Measurements from ENCODE around the gene ST3GAL6. TPM values are rescaled to one million over a fixed set of nuclear protein-coding genes. Genes with fewer than 3 reads are reported as not detected.

The ST3GAL6 gene
- total and polyA plus RNA-seq, 2 of the 8 experiments (the other 6 are each of a cell fraction or from before 2014, with no cell fraction given): 3.3 to 6.1 TPM

GRCh38 chr3:98740324-98740723, 22.8 kb upstream of the ST3GAL6 start (continued):
- TF ChIP-seq, protein P1, sequence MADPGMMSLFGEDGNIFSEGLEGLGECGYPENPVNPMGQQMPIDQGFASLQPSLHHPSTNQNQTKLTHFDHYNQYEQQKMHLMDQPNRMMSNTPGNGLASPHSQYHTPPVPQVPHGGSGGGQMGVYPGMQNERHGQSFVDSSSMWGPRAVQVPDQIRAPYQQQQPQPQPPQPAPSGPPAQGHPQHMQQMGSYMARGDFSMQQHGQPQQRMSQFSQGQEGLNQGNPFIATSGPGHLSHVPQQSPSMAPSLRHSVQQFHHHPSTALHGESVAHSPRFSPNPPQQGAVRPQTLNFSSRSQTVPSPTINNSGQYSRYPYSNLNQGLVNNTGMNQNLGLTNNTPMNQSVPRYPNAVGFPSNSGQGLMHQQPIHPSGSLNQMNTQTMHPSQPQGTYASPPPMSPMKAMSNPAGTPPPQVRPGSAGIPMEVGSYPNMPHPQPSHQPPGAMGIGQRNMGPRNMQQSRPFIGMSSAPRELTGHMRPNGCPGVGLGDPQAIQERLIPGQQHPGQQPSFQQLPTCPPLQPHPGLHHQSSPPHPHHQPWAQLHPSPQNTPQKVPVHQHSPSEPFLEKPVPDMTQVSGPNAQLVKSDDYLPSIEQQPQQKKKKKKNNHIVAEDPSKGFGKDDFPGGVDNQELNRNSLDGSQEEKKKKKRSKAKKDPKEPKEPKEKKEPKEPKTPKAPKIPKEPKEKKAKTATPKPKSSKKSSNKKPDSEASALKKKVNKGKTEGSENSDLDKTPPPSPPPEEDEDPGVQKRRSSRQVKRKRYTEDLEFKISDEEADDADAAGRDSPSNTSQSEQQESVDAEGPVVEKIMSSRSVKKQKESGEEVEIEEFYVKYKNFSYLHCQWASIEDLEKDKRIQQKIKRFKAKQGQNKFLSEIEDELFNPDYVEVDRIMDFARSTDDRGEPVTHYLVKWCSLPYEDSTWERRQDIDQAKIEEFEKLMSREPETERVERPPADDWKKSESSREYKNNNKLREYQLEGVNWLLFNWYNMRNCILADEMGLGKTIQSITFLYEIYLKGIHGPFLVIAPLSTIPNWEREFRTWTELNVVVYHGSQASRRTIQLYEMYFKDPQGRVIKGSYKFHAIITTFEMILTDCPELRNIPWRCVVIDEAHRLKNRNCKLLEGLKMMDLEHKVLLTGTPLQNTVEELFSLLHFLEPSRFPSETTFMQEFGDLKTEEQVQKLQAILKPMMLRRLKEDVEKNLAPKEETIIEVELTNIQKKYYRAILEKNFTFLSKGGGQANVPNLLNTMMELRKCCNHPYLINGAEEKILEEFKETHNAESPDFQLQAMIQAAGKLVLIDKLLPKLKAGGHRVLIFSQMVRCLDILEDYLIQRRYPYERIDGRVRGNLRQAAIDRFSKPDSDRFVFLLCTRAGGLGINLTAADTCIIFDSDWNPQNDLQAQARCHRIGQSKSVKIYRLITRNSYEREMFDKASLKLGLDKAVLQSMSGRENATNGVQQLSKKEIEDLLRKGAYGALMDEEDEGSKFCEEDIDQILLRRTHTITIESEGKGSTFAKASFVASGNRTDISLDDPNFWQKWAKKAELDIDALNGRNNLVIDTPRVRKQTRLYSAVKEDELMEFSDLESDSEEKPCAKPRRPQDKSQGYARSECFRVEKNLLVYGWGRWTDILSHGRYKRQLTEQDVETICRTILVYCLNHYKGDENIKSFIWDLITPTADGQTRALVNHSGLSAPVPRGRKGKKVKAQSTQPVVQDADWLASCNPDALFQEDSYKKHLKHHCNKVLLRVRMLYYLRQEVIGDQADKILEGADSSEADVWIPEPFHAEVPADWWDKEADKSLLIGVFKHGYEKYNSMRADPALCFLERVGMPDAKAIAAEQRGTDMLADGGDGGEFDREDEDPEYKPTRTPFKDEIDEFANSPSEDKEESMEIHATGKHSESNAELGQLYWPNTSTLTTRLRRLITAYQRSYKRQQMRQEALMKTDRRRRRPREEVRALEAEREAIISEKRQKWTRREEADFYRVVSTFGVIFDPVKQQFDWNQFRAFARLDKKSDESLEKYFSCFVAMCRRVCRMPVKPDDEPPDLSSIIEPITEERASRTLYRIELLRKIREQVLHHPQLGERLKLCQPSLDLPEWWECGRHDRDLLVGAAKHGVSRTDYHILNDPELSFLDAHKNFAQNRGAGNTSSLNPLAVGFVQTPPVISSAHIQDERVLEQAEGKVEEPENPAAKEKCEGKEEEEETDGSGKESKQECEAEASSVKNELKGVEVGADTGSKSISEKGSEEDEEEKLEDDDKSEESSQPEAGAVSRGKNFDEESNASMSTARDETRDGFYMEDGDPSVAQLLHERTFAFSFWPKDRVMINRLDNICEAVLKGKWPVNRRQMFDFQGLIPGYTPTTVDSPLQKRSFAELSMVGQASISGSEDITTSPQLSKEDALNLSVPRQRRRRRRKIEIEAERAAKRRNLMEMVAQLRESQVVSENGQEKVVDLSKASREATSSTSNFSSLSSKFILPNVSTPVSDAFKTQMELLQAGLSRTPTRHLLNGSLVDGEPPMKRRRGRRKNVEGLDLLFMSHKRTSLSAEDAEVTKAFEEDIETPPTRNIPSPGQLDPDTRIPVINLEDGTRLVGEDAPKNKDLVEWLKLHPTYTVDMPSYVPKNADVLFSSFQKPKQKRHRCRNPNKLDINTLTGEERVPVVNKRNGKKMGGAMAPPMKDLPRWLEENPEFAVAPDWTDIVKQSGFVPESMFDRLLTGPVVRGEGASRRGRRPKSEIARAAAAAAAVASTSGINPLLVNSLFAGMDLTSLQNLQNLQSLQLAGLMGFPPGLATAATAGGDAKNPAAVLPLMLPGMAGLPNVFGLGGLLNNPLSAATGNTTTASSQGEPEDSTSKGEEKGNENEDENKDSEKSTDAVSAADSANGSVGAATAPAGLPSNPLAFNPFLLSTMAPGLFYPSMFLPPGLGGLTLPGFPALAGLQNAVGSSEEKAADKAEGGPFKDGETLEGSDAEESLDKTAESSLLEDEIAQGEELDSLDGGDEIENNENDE (IDR thresholded peaks at IDR 0.05; ENCODE audit: insufficient replicate concordance, low read length): no peak
- TF ChIP-seq CBX5 (IDR thresholded peaks at IDR 0.05; ENCODE audit: low read depth, low read length) (no peak), TEAD4 (IDR thresholded peaks at IDR 0.05; ENCODE audit: low read depth, low read length) (no peak), ZNF274 (IDR thresholded peaks at IDR 0.05; ENCODE audit: borderline replicate concordance, extremely low read depth, low read length) (no peak), SAP30 (IDR thresholded peaks at IDR 0.05; ENCODE audit: insufficient read depth, insufficient replicate concordance, low read length) (no peak), EZH2 (IDR thresholded peaks at IDR 0.05; ENCODE audit: low read depth, low read length, severe bottlenecking) (no peak), CREB1 (IDR thresholded peaks at IDR 0.05) (no peak), CBX8 (IDR thresholded peaks at IDR 0.05; ENCODE audit: borderline replicate concordance, low read depth, low read length) (no peak), GTF2F1 (IDR thresholded peaks at IDR 0.05; ENCODE audit: borderline replicate concordance, low read depth, low read length) (no peak)
- TF ChIP-seq, protein P2, sequence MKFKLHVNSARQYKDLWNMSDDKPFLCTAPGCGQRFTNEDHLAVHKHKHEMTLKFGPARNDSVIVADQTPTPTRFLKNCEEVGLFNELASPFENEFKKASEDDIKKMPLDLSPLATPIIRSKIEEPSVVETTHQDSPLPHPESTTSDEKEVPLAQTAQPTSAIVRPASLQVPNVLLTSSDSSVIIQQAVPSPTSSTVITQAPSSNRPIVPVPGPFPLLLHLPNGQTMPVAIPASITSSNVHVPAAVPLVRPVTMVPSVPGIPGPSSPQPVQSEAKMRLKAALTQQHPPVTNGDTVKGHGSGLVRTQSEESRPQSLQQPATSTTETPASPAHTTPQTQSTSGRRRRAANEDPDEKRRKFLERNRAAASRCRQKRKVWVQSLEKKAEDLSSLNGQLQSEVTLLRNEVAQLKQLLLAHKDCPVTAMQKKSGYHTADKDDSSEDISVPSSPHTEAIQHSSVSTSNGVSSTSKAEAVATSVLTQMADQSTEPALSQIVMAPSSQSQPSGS (IDR thresholded peaks at IDR 0.05; ENCODE audit: low read length): no peak
